Activated naive CD8-positive, alpha-beta T cell (primary cell): ENCODE results near the gene MOGAT3.

Experiments used
- H3K27ac Mint-ChIP-seq: one replicate; pipeline ENCODE4 v1.8.0; 2021; ENCODE audit warnings: mixed read lengths
- H3K27me3 Mint-ChIP-seq: one replicate; pipeline ENCODE4 v1.8.0; 2021; ENCODE audit warnings: mixed read lengths
- H3K36me3 Mint-ChIP-seq: one replicate; pipeline ENCODE4 v1.8.0; 2021; ENCODE audit warnings: mixed read lengths
- H3K4me1 Mint-ChIP-seq: one replicate; pipeline ENCODE4 v1.8.0; 2021; ENCODE audit warnings: low read depth, mixed read lengths
- H3K4me3 Mint-ChIP-seq: one replicate; pipeline ENCODE4 v1.8.0; 2021; ENCODE audit warnings: mild to moderate bottlenecking, mixed read lengths
- H3K9me3 Mint-ChIP-seq: one replicate; pipeline ENCODE4 v1.8.0; 2021; ENCODE audit warnings: low read depth, mixed read lengths

MOGAT3 gene

GRCh38 chr7:101165075-101165957 lies 35.5 kb downstream of the MOGAT3 start, which contains the start of gene VGF:
Gene VGF (minus strand): TSS chr7:101165569. CDS start chr7:101164843, 726 bp downstream.
- Mint-ChIP-seq H3K27ac (peak within 1 kb of the TSS; percentile 22), H3K4me1 (peaks cover 49% of the 10 kb centered on the region), H3K27me3 (peaks cover 26% of the 10 kb centered on the region), H3K9me3 (no peaks in the 10 kb centered on the region), H3K36me3 (no peaks in the 10 kb centered on the region), H3K4me3 (peak within 1 kb of the TSS; percentile 81)

GRCh38 chr7:101164071-101164840 lies 36.6 kb downstream of the MOGAT3 start:
- Mint-ChIP-seq H3K27ac (no peak overlapping the region), H3K4me1 (peaks cover 39% of the 10 kb centered on the region), H3K9me3 (no peaks in the 10 kb centered on the region), H3K4me3 (peak overlapping the region; percentile 81), H3K27me3 (peaks cover 20% of the 10 kb centered on the region), H3K36me3 (no peaks in the 10 kb centered on the region)

GRCh38 chr7:101163279-101164070 lies 37.4 kb downstream of the MOGAT3 start:
- Mint-ChIP-seq H3K27me3 (peaks cover 16% of the 10 kb centered on the region), H3K4me3 (peak overlapping the region; percentile 67), H3K27ac (no peak overlapping the region), H3K9me3 (no peaks in the 10 kb centered on the region), H3K36me3 (no peaks in the 10 kb centered on the region), H3K4me1 (peaks cover 32% of the 10 kb centered on the region)

- H3K36me3 Mint-ChIP-seq = peaks cover 4% of the 10 kb centered on the region
- H3K27me3 Mint-ChIP-seq = peaks cover 13% of the 10 kb centered on the region
- H3K4me3 Mint-ChIP-seq = peak overlapping the region; percentile 79
- H3K9me3 Mint-ChIP-seq = no peaks in the 10 kb centered on the region
- H3K4me1 Mint-ChIP-seq = peaks cover 28% of the 10 kb centered on the region
- no peak overlapping the region for H3K27ac Mint-ChIP-seq
These were observed 38.1 kb downstream of the MOGAT3 start for GRCh38 chr7:101162551-101163278.

- Mint-ChIP-seq H3K4me3 (peak overlapping the region; percentile 79), H3K9me3 (no peaks in the 10 kb centered on the region), H3K4me1 (peaks cover 23% of the 10 kb centered on the region), H3K36me3 (peaks cover 4% of the 10 kb centered on the region), H3K27me3 (peaks cover 7% of the 10 kb centered on the region), H3K27ac (no peak overlapping the region)
These were observed 39.0 kb downstream of the MOGAT3 start for GRCh38 chr7:101161692-101162471.

- Mint-ChIP-seq H3K36me3 (peaks cover 4% of the 10 kb centered on the region), H3K4me3 (no peak overlapping the region)
These were observed 39.9 kb downstream of the MOGAT3 start for GRCh38 chr7:101160910-101161309.

GRCh38 chr7:101159696-101160674 lies 40.9 kb downstream of the MOGAT3 start:
- Mint-ChIP-seq H3K27ac (no peak overlapping the region), H3K36me3 (peaks cover 4% of the 10 kb centered on the region)

More at GRCh38 chr7:101160910-101161309, 39.9 kb downstream of the MOGAT3 start:
- Mint-ChIP-seq H3K27me3 (peaks cover 3% of the 10 kb centered on the region), H3K27ac (no peak overlapping the region), H3K4me1 (peaks cover 17% of the 10 kb centered on the region), H3K9me3 (no peaks in the 10 kb centered on the region)

GRCh38 chr7:101156866-101157589 lies 43.8 kb downstream of the MOGAT3 start:
- H3K36me3 Mint-ChIP-seq = peaks cover 4% of the 10 kb centered on the region

More at GRCh38 chr7:101159696-101160674, 40.9 kb downstream of the MOGAT3 start:
- no peak overlapping the region for H3K4me3 Mint-ChIP-seq
- H3K4me1 Mint-ChIP-seq = peaks cover 14% of the 10 kb centered on the region
- H3K9me3 Mint-ChIP-seq = no peaks in the 10 kb centered on the region
- H3K27me3 Mint-ChIP-seq = no peaks in the 10 kb centered on the region

GRCh38 chr7:101156277-101156676 lies 44.6 kb downstream of the MOGAT3 start:
- no peaks in the 10 kb centered on the region for H3K9me3 Mint-ChIP-seq
- peaks cover 4% of the 10 kb centered on the region for H3K36me3 Mint-ChIP-seq
- H3K27ac Mint-ChIP-seq = no peak overlapping the region
- peaks cover 10% of the 10 kb centered on the region for H3K4me1 Mint-ChIP-seq
- no peaks in the 10 kb centered on the region for H3K27me3 Mint-ChIP-seq
- H3K4me3 Mint-ChIP-seq = no peak overlapping the region

More at GRCh38 chr7:101156866-101157589, 43.8 kb downstream of the MOGAT3 start:
- peaks cover 10% of the 10 kb centered on the region for H3K4me1 Mint-ChIP-seq
- no peak overlapping the region for H3K27ac Mint-ChIP-seq
- no peaks in the 10 kb centered on the region for H3K9me3 Mint-ChIP-seq
- H3K27me3 Mint-ChIP-seq = no peaks in the 10 kb centered on the region
- H3K4me3 Mint-ChIP-seq = peak overlapping the region; percentile 23

GRCh38 chr7:101155303-101155702 lies 45.5 kb downstream of the MOGAT3 start:
- Mint-ChIP-seq H3K27me3 (no peaks in the 10 kb centered on the region), H3K4me1 (peaks cover 10% of the 10 kb centered on the region), H3K27ac (no peak overlapping the region)

GRCh38 chr7:101154693-101155102 lies 46.1 kb downstream of the MOGAT3 start:
- Mint-ChIP-seq H3K27ac (no peak overlapping the region), H3K27me3 (peaks cover 2% of the 10 kb centered on the region), H3K4me1 (peaks cover 10% of the 10 kb centered on the region), H3K4me3 (peak overlapping the region; percentile 81), H3K36me3 (peaks cover 4% of the 10 kb centered on the region), H3K9me3 (no peaks in the 10 kb centered on the region)

More at GRCh38 chr7:101155303-101155702, 45.5 kb downstream of the MOGAT3 start:
- peak overlapping the region; percentile 81 for H3K4me3 Mint-ChIP-seq
- peaks cover 4% of the 10 kb centered on the region for H3K36me3 Mint-ChIP-seq
- no peaks in the 10 kb centered on the region for H3K9me3 Mint-ChIP-seq
